GM21528 (cell line): Measurements from ENCODE around the gene ZNF146.
"Not testable (repeated sequence)": the region's sequence is repeated elsewhere in the genome, so short reads cannot be mapped to it uniquely, and the experiment has no call there.

Source experiments
- ATAC-seq: cut with Tn5 transposase; IDR thresholded peaks from one replicate; pipeline ENCODE4 v1.9.1; 2021; ENCODE audit warnings: mild to moderate bottlenecking, moderate library complexity; ENCODE audit not compliant: unreplicated experiment, low FRiP score

The ZNF146 gene

DNA sequence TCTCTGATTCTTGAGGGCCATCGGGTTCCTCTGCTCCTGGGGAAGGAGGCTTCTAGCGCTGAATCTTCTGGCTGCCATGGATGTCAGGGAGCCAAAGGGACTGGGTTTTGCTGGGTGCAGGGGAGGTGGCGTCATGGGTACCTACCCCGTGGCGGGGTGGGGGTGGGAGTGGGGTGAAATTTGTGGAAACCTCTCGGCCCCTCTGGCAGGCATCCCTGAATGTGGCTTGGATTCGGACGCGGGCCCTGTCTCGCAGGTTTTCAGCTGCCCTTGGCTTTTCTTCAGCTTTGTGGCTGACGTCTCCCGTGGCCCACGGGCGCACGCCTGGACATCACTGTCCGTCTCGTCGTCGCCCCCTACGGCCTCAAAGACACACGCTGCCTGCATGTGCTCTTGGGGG is 53.2 kb downstream of the ZNF146 start:
- ATAC-seq, result not testable (repeated sequence)

DNA sequence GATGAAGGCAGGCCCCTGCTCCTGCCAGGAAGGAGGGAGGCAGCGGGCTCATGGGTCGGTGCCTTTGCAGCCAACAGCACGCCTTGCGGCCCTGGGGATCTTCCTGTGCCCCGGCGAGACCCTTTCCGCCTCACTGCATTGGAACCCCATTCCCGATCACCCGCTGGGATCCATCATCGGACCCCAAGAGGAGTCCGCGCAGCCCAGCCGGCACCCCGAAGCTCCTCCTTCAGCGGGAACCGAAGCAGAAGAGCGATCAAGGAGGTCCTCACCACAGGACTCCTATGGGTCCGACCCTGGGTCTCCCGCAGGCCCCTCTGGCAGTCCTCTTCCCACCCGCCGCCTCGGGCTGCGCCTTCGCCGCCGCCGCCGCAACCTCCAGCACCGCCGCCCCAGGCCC is 53.7 kb downstream of the ZNF146 start:
- not testable (repeated sequence) for ATAC-seq

DNA sequence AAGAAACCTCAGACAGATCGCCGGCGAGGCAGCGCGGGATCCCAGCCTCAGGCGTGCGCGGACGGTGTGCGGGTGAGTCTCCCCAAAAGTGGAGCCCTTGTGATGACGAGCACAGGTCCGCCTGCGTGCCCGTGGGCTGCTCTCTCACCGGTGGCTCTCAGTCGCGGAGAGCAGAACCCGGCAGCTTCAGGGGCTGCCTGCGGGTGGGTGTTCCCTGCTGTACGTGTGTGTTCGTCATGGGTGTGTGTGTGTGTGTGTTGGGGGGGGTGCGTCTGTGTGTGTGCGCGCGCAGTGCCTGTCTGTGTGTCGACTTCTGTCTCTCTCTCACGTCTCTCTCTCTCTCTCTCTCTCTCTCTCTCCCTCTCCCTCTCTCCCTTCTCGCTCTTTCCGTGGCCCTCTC is 54.4 kb downstream of the ZNF146 start:
- not testable (repeated sequence) for ATAC-seq
